Activated T-helper 1 cell treated with anti-CD3 and anti-CD28 coated beads, Interleukin-12 subunit alpha, Interleukin-12 subunit beta, Interleukin-2, Interleukin-4 antibody, amounts not matched to agents 30 ng/mL and 10 ng/mL and 1 ng/mL, durations not matched to agents 14 hours and 24 hours and 36 hours (primary cell): ENCODE results near the gene MIAT. TPM values are rescaled to one million over a fixed set of nuclear protein-coding genes. Genes with fewer than 3 reads are reported as not detected.

Source experiments
- DNase-seq: peaks from one replicate; pipeline ENCODE4 v3.0.0; 2021; ENCODE audit warnings: low spot score
- H3K27ac Mint-ChIP-seq: one replicate; pipeline ENCODE4 v1.8.0; 2021; ENCODE audit warnings: mild to moderate bottlenecking, mixed read lengths
- H3K27me3 Mint-ChIP-seq: one replicate; pipeline ENCODE4 v1.8.0; 2022; ENCODE audit warnings: mild to moderate bottlenecking, moderate library complexity, mixed read lengths; ENCODE audit not compliant: insufficient read depth
- H3K36me3 Mint-ChIP-seq: one replicate; pipeline ENCODE4 v1.8.0; 2021; ENCODE audit warnings: low read depth, mixed read lengths
- H3K4me1 Mint-ChIP-seq: one replicate; pipeline ENCODE4 v1.8.0; 2021; ENCODE audit warnings: low read depth, mixed read lengths
- H3K4me3 Mint-ChIP-seq: one replicate; pipeline ENCODE4 v1.8.0; 2021; ENCODE audit warnings: mild to moderate bottlenecking, moderate library complexity, mixed read lengths
- H3K9me3 Mint-ChIP-seq: one replicate; pipeline ENCODE4 v1.8.0; 2021; ENCODE audit warnings: mixed read lengths
- intact Hi-C: fragments of 100-400 bp; cut with micrococcal nuclease; formaldehyde crosslinking; loops from one replicate; pipeline ENCODE4 v1.15.1; 2024
- total RNA-seq: library from RNA; stranded (reverse); gene quantifications from 2 replicates; pipeline ENCODE4 v1.2.3, GENCODE V29; 2022

MIAT gene
- total RNA-seq, 1 donor from 2014 or later = 39.8 TPM

DNA sequence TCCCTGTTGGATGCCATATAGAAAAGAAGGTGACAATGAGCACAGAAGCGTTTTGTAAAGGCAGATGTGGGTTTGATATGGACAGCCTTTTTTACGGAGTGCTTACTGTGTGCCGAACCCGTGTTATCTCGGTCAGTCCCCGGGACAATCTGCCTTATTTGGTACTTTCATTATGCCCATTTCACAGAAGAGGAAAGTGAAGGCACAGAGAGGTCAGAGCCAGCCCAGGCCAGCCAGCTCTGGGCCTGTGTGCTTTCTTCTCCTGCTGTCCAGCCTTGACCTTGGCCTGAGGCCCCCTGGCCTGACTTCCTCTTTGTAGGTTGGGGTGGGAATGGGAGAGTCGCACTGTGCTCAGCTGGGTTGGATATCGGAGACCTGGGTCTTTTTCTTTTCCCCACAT is 38.9 kb upstream of the MIAT start:
- intact Hi-C loops = no loop called here
- Mint-ChIP-seq H3K27me3 (peaks cover 12% of the 10 kb centered on the region), H3K4me1 (peaks cover 9% of the 10 kb centered on the region), H3K9me3 (no peaks in the 10 kb centered on the region), H3K4me3 (no peak overlapping the region), H3K27ac (no peak overlapping the region), H3K36me3 (peaks cover 2% of the 10 kb centered on the region)
- DNase-seq = no peak

DNA sequence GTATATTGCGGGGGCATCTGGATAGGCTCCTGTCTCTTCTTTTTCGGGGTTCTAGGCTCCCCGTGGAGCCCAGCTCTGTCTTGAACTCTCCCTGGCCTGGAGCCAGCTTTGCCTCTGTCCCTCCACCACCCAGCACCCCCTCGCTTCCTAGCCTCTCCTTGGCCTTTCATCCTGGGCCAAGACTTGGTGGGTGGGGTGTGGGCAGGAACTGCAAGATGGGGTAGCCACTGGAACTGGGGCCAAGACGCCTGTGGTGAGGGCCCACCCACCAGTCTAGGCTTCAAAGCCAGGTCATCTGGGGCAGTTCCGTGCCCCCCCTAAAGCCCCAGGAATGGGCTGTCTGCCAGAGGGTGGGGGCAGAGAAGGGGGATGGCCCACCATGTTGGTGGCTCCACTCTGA is 37.9 kb upstream of the MIAT start:
- H3K4me3 Mint-ChIP-seq = no peak overlapping the region
- peaks cover 5% of the 10 kb centered on the region for H3K36me3 Mint-ChIP-seq
- no peak for DNase-seq
- peaks cover 6% of the 10 kb centered on the region for H3K27me3 Mint-ChIP-seq
- intact Hi-C loops = no loop called here
- H3K27ac Mint-ChIP-seq = no peak overlapping the region
- H3K4me1 Mint-ChIP-seq = peaks cover 9% of the 10 kb centered on the region
- peaks cover 7% of the 10 kb centered on the region for H3K9me3 Mint-ChIP-seq

DNA sequence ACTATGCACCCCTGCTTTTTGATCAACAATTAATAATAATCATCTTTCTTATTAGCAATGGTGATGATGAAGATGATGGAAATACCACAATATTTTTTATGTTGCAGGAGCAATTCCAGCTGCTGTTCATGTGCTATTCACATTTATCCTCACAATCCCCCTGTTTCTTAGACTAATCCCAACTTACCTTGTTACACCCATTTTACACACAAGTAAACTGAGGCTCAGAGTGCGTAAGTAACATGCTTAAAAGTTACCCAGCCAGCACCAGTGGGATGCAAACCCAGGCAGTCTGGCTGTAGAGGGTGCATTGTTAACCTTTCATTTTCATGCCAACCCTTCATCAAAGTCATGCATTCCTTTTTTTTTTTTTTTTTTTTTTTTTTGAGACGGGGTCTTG is 37.2 kb upstream of the MIAT start:
- Mint-ChIP-seq H3K4me1 (peaks cover 9% of the 10 kb centered on the region), H3K27me3 (peaks cover 5% of the 10 kb centered on the region), H3K9me3 (peaks cover 7% of the 10 kb centered on the region), H3K36me3 (peaks cover 6% of the 10 kb centered on the region), H3K4me3 (no peak overlapping the region), H3K27ac (no peak overlapping the region)
- intact Hi-C loops = no loop called here
- DNase-seq = no peak

GRCh38 chr22:26621663-26622062 is 35.7 kb upstream of the MIAT start, which contains the start of gene CRYBA4:
TSS of gene CRYBA4 (plus strand) at chr22:26621963. CDS start at chr22:26622597, 634 bp downstream.
- Mint-ChIP-seq H3K4me3 (no peak within 1 kb of the TSS), H3K4me1 (peaks cover 9% of the 10 kb centered on the region), H3K27ac (no peak within 1 kb of the TSS), H3K27me3 (peaks cover 5% of the 10 kb centered on the region), H3K36me3 (peaks cover 6% of the 10 kb centered on the region), H3K9me3 (peaks cover 7% of the 10 kb centered on the region)
- DNase-seq = no peak
- intact Hi-C loops = no loop called here

DNA sequence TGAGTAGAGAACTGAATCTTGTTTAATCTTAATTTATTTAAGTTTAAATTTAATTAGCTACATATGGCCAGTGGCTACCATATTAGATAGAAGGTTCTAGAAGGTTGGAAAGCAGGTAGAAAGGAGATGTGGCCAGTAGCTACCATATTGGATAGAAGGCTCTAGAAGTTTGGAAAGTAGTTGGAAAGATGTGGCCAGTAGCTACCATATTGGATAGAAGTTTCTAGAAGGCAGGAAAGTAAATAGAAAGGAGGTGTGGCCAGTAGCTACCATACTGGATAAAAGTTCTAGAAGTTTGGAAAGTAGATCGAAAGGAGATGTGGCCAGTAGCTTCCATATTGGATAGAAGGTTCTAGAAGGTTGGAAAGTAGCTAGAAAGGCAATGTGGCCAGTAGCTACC is 33.4 kb upstream of the MIAT start:
- no peak overlapping the region for H3K4me3 Mint-ChIP-seq
- H3K27me3 Mint-ChIP-seq = no peaks in the 10 kb centered on the region
- H3K36me3 Mint-ChIP-seq = peaks cover 5% of the 10 kb centered on the region
- peaks cover 7% of the 10 kb centered on the region for H3K9me3 Mint-ChIP-seq
- H3K4me1 Mint-ChIP-seq = peaks cover 11% of the 10 kb centered on the region
- intact Hi-C loops = no loop called here
- no peak overlapping the region for H3K27ac Mint-ChIP-seq
- DNase-seq = no peak

DNA sequence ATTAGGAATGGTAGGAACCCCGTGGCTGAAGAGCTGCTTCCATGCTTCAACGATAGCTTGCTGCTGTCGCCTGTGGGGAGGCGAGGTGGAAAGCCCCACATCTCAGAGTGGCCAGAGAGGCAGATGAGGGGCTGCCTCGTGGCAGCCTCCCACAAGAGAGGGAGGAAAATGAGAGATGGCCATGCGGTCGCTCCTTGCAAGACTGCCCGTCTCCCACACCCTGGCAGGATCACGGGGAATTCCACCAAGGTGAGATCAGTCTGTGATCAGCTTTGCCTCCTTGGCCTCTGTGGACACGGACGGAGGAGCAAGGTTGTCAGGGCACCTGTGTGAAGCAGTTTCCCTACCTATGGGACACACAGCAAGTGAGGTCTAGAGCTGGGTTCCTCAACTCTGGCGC is 32.6 kb upstream of the MIAT start:
- Mint-ChIP-seq H3K4me3 (no peak overlapping the region), H3K27me3 (no peaks in the 10 kb centered on the region), H3K9me3 (peaks cover 7% of the 10 kb centered on the region), H3K4me1 (peaks cover 11% of the 10 kb centered on the region), H3K36me3 (peaks cover 4% of the 10 kb centered on the region), H3K27ac (no peak overlapping the region)
- intact Hi-C loops = no loop called here
- no peak for DNase-seq

DNA sequence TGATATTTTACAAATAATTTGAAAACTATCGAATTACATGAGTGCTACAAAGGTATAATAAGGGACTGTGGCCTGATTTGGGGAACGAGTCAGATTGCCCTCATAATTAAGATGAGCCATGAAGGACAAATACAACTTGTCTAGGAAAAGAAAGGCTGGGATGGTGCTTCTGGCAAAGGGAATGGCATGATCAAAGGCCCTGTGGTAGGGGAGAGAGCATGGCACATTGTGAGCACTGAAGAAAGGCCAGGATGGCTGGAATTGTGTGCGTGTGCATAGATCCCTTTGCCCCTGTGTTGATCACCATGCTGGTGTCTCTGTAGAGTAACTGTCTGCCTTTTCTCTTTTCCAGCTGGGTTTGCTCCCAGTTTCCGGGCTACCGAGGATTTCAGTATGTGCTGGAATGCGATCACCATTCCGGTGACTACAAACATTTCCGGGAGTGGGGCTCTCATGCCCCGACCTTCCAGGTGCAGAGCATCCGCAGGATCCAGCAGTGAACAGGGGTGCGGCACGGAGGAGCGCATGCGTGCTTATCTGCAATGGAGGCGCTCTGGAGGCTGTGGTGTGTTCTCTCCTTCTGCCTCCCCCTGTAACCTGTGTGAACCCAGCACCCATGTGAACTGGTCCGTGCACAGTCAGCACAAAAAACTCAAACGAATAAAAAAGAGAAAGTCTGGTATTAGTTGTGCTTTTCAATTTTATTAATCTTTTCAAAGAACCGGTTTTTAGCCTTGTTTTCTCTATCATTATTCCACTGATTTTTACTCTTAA is 27.2 kb upstream of the MIAT start:
- intact Hi-C loops = no loop called here

DNA sequence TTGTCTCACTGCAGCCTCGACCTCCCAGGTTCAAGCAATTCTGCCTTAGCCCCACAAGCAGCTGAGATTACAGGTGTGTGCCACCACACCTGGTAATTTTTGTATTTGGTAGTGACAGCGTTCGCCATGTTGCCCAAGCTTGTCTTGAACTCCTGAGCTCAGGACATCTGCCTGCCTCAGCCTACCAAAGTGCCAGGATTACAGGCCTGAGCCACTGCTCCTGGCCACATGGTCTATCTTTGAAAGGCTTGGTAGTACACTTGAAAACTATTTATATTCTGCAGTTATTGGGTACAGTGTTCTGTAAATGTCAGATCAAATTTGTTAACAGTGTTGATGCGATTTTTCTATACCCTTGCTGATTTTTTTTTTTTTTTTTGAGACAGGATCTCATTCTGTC is 26.1 kb upstream of the MIAT start:
- no peak overlapping the region for H3K4me3 Mint-ChIP-seq
- DNase-seq = no peak
- H3K27ac Mint-ChIP-seq = no peak overlapping the region
- H3K9me3 Mint-ChIP-seq = no peaks in the 10 kb centered on the region
- H3K4me1 Mint-ChIP-seq = peaks cover 26% of the 10 kb centered on the region
- H3K36me3 Mint-ChIP-seq = no peaks in the 10 kb centered on the region
- peaks cover 3% of the 10 kb centered on the region for H3K27me3 Mint-ChIP-seq
- intact Hi-C loops = no loop called here

More for the DNA sequence above, 27.2 kb upstream of the MIAT start:
- H3K4me3 Mint-ChIP-seq = no peak overlapping the region
- H3K9me3 Mint-ChIP-seq = no peaks in the 10 kb centered on the region
- no peak for DNase-seq
- H3K27me3 Mint-ChIP-seq = peaks cover 3% of the 10 kb centered on the region
- H3K4me1 Mint-ChIP-seq = peaks cover 26% of the 10 kb centered on the region
- no peaks in the 10 kb centered on the region for H3K36me3 Mint-ChIP-seq
- no peak overlapping the region for H3K27ac Mint-ChIP-seq

DNA sequence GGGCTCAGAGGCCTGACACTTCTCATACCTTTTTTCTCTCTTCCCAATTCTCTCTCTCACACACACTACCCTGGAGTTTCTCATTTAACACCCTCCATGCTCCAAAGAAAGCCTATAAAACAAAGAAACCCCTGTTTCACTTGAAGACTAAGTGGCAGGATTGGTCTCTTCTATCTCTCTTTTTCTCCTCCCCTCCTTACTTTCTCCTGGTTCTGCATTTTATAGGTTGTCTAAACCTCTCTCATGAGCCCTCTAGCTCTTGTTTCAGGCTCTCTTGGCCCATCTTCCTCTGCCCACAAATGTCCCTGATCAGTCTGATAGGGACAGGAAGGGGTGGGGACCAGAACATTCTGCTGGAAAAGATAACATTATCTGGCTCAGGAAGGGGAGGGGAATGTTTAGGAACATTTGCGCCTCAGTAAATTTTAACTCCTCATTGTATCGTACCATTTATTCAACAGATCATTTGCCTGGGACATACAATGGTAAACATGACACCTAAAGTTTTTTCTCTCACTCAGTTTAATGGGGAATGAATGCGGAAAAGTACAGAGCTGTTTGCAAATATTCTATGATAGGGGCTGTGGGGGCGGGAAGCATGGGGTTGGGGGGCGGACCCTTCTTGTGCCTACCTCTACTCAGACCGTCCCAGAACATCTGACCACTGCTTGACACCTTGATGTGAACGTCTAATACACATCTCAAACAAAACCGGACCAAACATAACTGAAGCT is 24.8 kb upstream of the MIAT start:
- Mint-ChIP-seq H3K27me3 (peaks cover 3% of the 10 kb centered on the region), H3K4me3 (no peak overlapping the region), H3K27ac (no peak overlapping the region), H3K4me1 (peaks cover 33% of the 10 kb centered on the region), H3K36me3 (no peaks in the 10 kb centered on the region), H3K9me3 (no peaks in the 10 kb centered on the region)
- DNase-seq = no peak
- intact Hi-C loops = no loop called here

GRCh38 chr22:26634189-26634588 is 23.2 kb upstream of the MIAT start:
- Mint-ChIP-seq H3K9me3 (no peaks in the 10 kb centered on the region), H3K4me3 (no peak overlapping the region), H3K4me1 (peaks cover 26% of the 10 kb centered on the region), H3K36me3 (no peaks in the 10 kb centered on the region), H3K27me3 (peaks cover 3% of the 10 kb centered on the region), H3K27ac (no peak overlapping the region)
- no peak for DNase-seq
- intact Hi-C loops = no loop called here

GRCh38 chr22:26635117-26635516 is 22.3 kb upstream of the MIAT start:
- Mint-ChIP-seq H3K4me3 (no peak overlapping the region), H3K4me1 (peaks cover 31% of the 10 kb centered on the region), H3K27ac (no peak overlapping the region), H3K27me3 (peaks cover 3% of the 10 kb centered on the region), H3K9me3 (no peaks in the 10 kb centered on the region), H3K36me3 (no peaks in the 10 kb centered on the region)
- intact Hi-C loops = no loop called here
- no peak for DNase-seq

GRCh38 chr22:26636296-26636695 is 21.1 kb upstream of the MIAT start:
- peaks cover 3% of the 10 kb centered on the region for H3K27me3 Mint-ChIP-seq
- no peak overlapping the region for H3K27ac Mint-ChIP-seq
- intact Hi-C loops = no loop called here
- no peak overlapping the region for H3K4me3 Mint-ChIP-seq
- no peaks in the 10 kb centered on the region for H3K9me3 Mint-ChIP-seq
- no peaks in the 10 kb centered on the region for H3K36me3 Mint-ChIP-seq
- DNase-seq = no peak
- H3K4me1 Mint-ChIP-seq = peaks cover 43% of the 10 kb centered on the region
